GM12892 (cell line): Measurements from ENCODE around the gene MRC1.

Experiments
- POLR2A ChIP-seq: IDR thresholded peaks from 2 replicates; pipeline ENCODE4 v1.6.1; 2011; ENCODE audit warnings: low read depth, low read length, control low read depth
- POLR2AphosphoS5 ChIP-seq: IDR thresholded peaks from 2 replicates; pipeline ENCODE4 v1.6.1; 2011; ENCODE audit warnings: low read depth, low read length, control low read depth
- TAF1 ChIP-seq: IDR thresholded peaks from 2 replicates; pipeline ENCODE4 v1.6.1; 2011; ENCODE audit warnings: low read depth, mild to moderate bottlenecking, control low read depth, low read length, borderline replicate concordance

- no peak for TF ChIP-seq POLR2A
- no peak for TF ChIP-seq POLR2AphosphoS5
- no peak for TF ChIP-seq TAF1
Measured at GRCh38 chr10:17802976-17803375, 6.2 kb upstream of the MRC1 start.
